Smooth muscle cell (in vitro differentiated cells): ENCODE results near the gene KLF11. TPM values are rescaled to one million over a fixed set of nuclear protein-coding genes. Genes with fewer than 3 reads are reported as not detected.

ENCODE experiments used
- DNase-seq: peaks from one replicate; lab custom pipeline; 2025; ENCODE audit not compliant: unreplicated experiment; lab: John Stamatoyannopoulos, UW
- H2AFZ ChIP-seq: fragments of 200-600 bp; sonication (generic); 2 replicates; pipeline ENCODE4 v1.6.0; 2016; ENCODE audit warnings: antibody characterized with exemption, low read depth, mild to moderate bottlenecking
- H3F3A ChIP-seq: fragments of 200-600 bp; sonication (generic); 2 replicates; pipeline ENCODE4 v1.6.0; 2017; ENCODE audit warnings: antibody characterized with exemption, low read depth
- H3K27ac ChIP-seq: fragments of 200-600 bp; sonication (generic); 2 replicates; pipeline ENCODE4 v1.5.1; 2016; ENCODE audit warnings: low read depth, mild to moderate bottlenecking
- H3K27me3 ChIP-seq: fragments of 200-600 bp; sonication (generic); 2 replicates; pipeline ENCODE4 v1.6.1; 2016; ENCODE audit warnings: low read depth, mild to moderate bottlenecking
- H3K36me3 ChIP-seq: fragments of 200-600 bp; sonication (generic); 2 replicates; pipeline ENCODE4 v1.5.1; 2016; ENCODE audit warnings: low read depth
- H3K4me1 ChIP-seq: fragments of 200-600 bp; sonication (generic); 2 replicates; pipeline ENCODE4 v1.5.1; 2016; ENCODE audit warnings: low read depth
- H3K4me2 ChIP-seq: fragments of 200-600 bp; sonication (generic); 2 replicates; pipeline ENCODE4 v1.6.0; 2016; ENCODE audit warnings: mild to moderate bottlenecking
- H3K4me3 ChIP-seq: fragments of 200-600 bp; sonication (generic); 2 replicates; pipeline ENCODE4 v1.5.1; 2016; ENCODE audit warnings: mild to moderate bottlenecking
- H3K79me2 ChIP-seq: fragments of 200-600 bp; sonication (generic); 2 replicates; pipeline ENCODE4 v1.6.0; 2016; ENCODE audit warnings: low read depth, mild to moderate bottlenecking
- H3K9ac ChIP-seq: fragments of 200-600 bp; sonication (generic); 2 replicates; pipeline ENCODE4 v1.6.0; 2016; ENCODE audit warnings: low read depth
- H3K9me3 ChIP-seq: fragments of 200-600 bp; sonication (generic); replicated peaks from 2 replicates; pipeline ENCODE4 v1.5.1; 2016; ENCODE audit warnings: low read depth
- H4K20me1 ChIP-seq: fragments of 200-600 bp; sonication (generic); 2 replicates; pipeline ENCODE4 v1.6.0; 2016; ENCODE audit warnings: low read depth
- WGBS: methylation state at CpG from one replicate; pipeline ENCODE4 v1.1.7; 2016; ENCODE audit warnings: low lambda C conversion rate; 5-methylcytosine and 5-hydroxymethylcytosine counted together
- polyA plus RNA-seq: library from polyadenylated mRNA; unstranded; fragments of >200 nt; fragmentation: Nextera tagmentation; extraction: Ambion mirVana; gene quantifications from 2 replicates; pipeline ENCODE4 v1.2.1, GENCODE V29; 2016
- total RNA-seq: library from RNA; depleted of rRNA; stranded (reverse); fragments of >200 nt; gene quantifications from 2 replicates; pipeline ENCODE4 v1.2.3, GENCODE V29; 2014
- TF ChIP-seq, protein P1 (sequence below): fragments of 200-600 bp; sonication (generic); IDR thresholded peaks from 2 replicates; pipeline ENCODE4 v1.5.1; 2017; ENCODE audit warnings: borderline replicate concordance, mild to moderate bottlenecking, antibody characterized with exemption; ENCODE audit not compliant: insufficient read depth, poor library complexity, severe bottlenecking

KLF11 gene
- total and polyA plus RNA-seq, 2 experiments from 2014 or later = 9.9 to 12.7 TPM

GRCh38 chr2:10019174-10019573 lies 24.2 kb upstream of the KLF11 start:
- no peak overlapping the region for H3K27ac ChIP-seq
- H4K20me1 ChIP-seq = no peaks in the 10 kb centered on the region
- H3K27me3 ChIP-seq = no peaks in the 10 kb centered on the region
- DNase-seq = no peak
- no peak overlapping the region for H2AFZ ChIP-seq
- H3K4me1 ChIP-seq = no peaks in the 10 kb centered on the region
- H3F3A ChIP-seq = no peaks in the 10 kb centered on the region
- no peak overlapping the region for H3K4me3 ChIP-seq
- H3K36me3 ChIP-seq = no peaks in the 10 kb centered on the region
- H3K9ac ChIP-seq = no peak overlapping the region
- WGBS = 75% methylated on average over 8 of the region's 8 CpGs
- H3K9me3 ChIP-seq = no peaks in the 10 kb centered on the region
- no peak overlapping the region for H3K4me2 ChIP-seq
- TF ChIP-seq, protein P1, sequence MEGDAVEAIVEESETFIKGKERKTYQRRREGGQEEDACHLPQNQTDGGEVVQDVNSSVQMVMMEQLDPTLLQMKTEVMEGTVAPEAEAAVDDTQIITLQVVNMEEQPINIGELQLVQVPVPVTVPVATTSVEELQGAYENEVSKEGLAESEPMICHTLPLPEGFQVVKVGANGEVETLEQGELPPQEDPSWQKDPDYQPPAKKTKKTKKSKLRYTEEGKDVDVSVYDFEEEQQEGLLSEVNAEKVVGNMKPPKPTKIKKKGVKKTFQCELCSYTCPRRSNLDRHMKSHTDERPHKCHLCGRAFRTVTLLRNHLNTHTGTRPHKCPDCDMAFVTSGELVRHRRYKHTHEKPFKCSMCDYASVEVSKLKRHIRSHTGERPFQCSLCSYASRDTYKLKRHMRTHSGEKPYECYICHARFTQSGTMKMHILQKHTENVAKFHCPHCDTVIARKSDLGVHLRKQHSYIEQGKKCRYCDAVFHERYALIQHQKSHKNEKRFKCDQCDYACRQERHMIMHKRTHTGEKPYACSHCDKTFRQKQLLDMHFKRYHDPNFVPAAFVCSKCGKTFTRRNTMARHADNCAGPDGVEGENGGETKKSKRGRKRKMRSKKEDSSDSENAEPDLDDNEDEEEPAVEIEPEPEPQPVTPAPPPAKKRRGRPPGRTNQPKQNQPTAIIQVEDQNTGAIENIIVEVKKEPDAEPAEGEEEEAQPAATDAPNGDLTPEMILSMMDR = no peak
- no peaks in the 10 kb centered on the region for H3K79me2 ChIP-seq

DNA sequence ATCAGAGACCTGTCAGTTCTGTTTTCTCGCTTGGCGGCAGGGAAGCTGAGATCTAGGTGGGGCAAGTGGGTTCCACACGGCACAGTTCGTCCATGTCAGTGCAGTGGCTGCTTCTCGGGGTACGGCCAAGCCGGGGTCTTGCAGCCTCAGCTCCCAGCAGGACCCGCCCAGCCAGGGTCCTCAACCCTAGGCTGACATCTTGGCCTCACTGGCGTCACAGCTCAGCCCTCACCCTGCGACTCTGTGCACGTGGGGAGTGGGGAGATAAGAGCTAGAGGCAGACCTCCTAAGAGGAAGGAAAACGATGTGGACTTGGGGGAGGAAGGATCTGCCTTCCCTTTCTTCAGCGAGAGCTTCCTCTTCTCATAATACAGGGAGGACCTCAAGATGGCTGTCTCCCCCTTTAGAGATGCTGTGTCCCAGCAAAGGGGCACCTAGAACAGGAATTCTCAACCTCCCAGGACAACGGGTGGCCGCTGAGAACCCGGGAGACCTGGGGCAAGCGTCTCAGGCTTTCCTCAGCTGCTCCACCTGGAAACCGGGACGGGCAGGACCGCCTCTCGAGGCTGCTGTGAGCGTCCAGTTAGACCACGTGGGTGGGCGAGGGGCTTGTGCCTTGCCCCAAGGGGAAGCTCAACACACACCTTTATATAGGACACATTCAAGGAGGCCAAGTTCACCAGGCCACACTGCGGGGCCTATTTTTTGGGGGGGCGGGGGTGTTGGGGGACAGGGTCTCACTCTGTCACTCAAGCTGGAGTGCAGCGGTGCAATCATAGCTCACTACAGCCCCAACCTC lies 23.5 kb upstream of the KLF11 start:
- no peaks in the 10 kb centered on the region for H3K4me1 ChIP-seq
- no peak overlapping the region for H2AFZ ChIP-seq
- H4K20me1 ChIP-seq = no peaks in the 10 kb centered on the region
- no peak overlapping the region for H3K27ac ChIP-seq
- DNase-seq = no peak
- no peak overlapping the region for H3K4me2 ChIP-seq
- no peak overlapping the region for H3K4me3 ChIP-seq
- 86% methylated on average over 26 of the region's 27 CpGs for WGBS
- H3K9me3 ChIP-seq = no peaks in the 10 kb centered on the region
- no peaks in the 10 kb centered on the region for H3K36me3 ChIP-seq
- no peak overlapping the region for H3K9ac ChIP-seq
- no peaks in the 10 kb centered on the region for H3K27me3 ChIP-seq
- TF ChIP-seq, protein P1 = no peak
- no peaks in the 10 kb centered on the region for H3F3A ChIP-seq
- no peaks in the 10 kb centered on the region for H3K79me2 ChIP-seq

DNA sequence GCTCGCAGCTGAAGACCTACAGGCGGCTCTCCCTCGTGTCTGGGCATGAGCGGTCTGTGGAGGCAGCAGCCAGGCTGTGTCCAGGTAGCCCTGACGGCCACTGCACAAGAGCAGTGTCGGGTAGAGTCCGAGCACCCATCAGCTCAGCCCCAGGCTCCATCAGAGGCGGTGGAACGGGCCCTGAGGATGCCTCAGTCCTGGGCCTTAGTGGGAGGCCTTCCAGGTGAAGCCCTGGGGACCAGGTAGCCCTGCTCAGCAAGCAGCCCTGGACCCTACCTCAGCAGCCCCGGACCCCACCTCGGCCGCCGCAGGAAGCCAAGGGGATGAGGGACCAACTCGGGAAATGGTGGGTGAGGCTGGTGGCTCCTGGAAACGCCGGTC lies 21.3 kb upstream of the KLF11 start:
- no peaks in the 10 kb centered on the region for H3K4me1 ChIP-seq
- no peaks in the 10 kb centered on the region for H3K9me3 ChIP-seq
- H3K9ac ChIP-seq = no peak overlapping the region
- no peaks in the 10 kb centered on the region for H3K36me3 ChIP-seq
- no peak for DNase-seq
- 88% methylated on average over 16 of the region's 16 CpGs for WGBS
- TF ChIP-seq, protein P1 = no peak
- no peak overlapping the region for H3K4me2 ChIP-seq
- H2AFZ ChIP-seq = no peak overlapping the region
- no peaks in the 10 kb centered on the region for H4K20me1 ChIP-seq
- no peaks in the 10 kb centered on the region for H3F3A ChIP-seq
- no peak overlapping the region for H3K4me3 ChIP-seq
- H3K27me3 ChIP-seq = no peaks in the 10 kb centered on the region
- H3K27ac ChIP-seq = no peak overlapping the region
- no peaks in the 10 kb centered on the region for H3K79me2 ChIP-seq

GRCh38 chr2:10022445-10022844 lies 20.9 kb upstream of the KLF11 start:
- no peak for DNase-seq
- TF ChIP-seq, protein P1 = no peak
- Histone ChIP-seq H4K20me1 (no peaks in the 10 kb centered on the region), H3K36me3 (no peaks in the 10 kb centered on the region), H2AFZ (no peak overlapping the region), H3K9me3 (no peaks in the 10 kb centered on the region), H3K27me3 (no peaks in the 10 kb centered on the region), H3K9ac (no peak overlapping the region), H3K4me3 (no peak overlapping the region), H3K4me2 (no peak overlapping the region), H3K79me2 (no peaks in the 10 kb centered on the region), H3K27ac (no peak overlapping the region), H3F3A (no peaks in the 10 kb centered on the region), H3K4me1 (no peaks in the 10 kb centered on the region)
- 87% methylated on average over 4 of the region's 4 CpGs for WGBS
